Psoas muscle (tissue), 8 donors: ENCODE results near the gene FOXJ1. TPM values are rescaled to one million over a fixed set of nuclear protein-coding genes. Genes with fewer than 3 reads are reported as not detected.

Experiments
- ATAC-seq, 4 donors: fragments of 200-7000 bp; cut with Tn5 transposase; one replicate each; pipeline ENCODE4 v1.9.1; 2020; ENCODE audit warnings: moderate library complexity in 3 of 4, mild to moderate bottlenecking in 2 of 4
- DNase-seq, 2 donors: peaks; one replicate each; pipeline ENCODE4 v3.0.0-alpha.2; 2020
- H3K27ac ChIP-seq: fragments of 200-600 bp; one replicate; pipeline ENCODE4 v1.8.0; 2022
- H3K27me3 ChIP-seq, 3 donors: fragments of 200-600 bp in 1 of 3; one replicate each; pipeline versions ENCODE4 v1.6.1 to v1.8.0; 2013 to 2022; ENCODE audit warnings: low read length in 2 of 3, mild to moderate bottlenecking in 2 of 3, moderate library complexity in 1 of 3; ENCODE audit not compliant: insufficient read depth in 3 of 3
- H3K36me3 ChIP-seq, 2 donors: fragments of 200-600 bp in 1 of 2; one replicate each; pipeline versions ENCODE4 v1.6.1 to v1.8.0; 2013 to 2022; ENCODE audit warnings: low read depth in 1 of 2, mild to moderate bottlenecking in 1 of 2, moderate library complexity in 1 of 2; ENCODE audit not compliant: insufficient read depth in 1 of 2
- H3K4me1 ChIP-seq: fragments of 200-600 bp; one replicate; pipeline ENCODE4 v1.8.0; 2022
- H3K4me3 ChIP-seq: fragments of 200-600 bp; one replicate; pipeline ENCODE4 v1.8.0; 2022; ENCODE audit warnings: mild to moderate bottlenecking
- H3K9me3 ChIP-seq: fragments of 200-600 bp; one replicate; pipeline ENCODE4 v1.8.0; 2022
- CTCF ChIP-seq: fragments of 200-600 bp; IDR thresholded peaks from one replicate; pipeline ENCODE4 v1.8.0; 2022; ENCODE audit warnings: antibody characterized with exemption
- whole genome bisulfite sequencing, 3 donors: extraction: QIAGEN DNeasy Blood & Tissue Kit; methylation state at CpG; one replicate each; pipeline versions ENCODE4 v1.1.6 to v1.1.7; 2013; 5-methylcytosine and 5-hydroxymethylcytosine counted together
- intact Hi-C, 2 donors: fragments of 100-400 bp; cut with DNase I; formaldehyde crosslinking; loops; one replicate each; pipeline versions ENCODE4 v1.11.0 to v1.14.2; 2022
- polyA plus RNA-seq, 3 donors: library from polyadenylated mRNA; stranded (reverse); fragments of 200-250 nt; gene quantifications; one replicate each; pipeline ENCODE4 v1.2.3, GENCODE V29; 2013
- total RNA-seq, 4 donors: library from RNA; stranded (reverse); fragmentation: NEBNext Ultra II Directional in 2 of 4; extraction: Animal tissue kit (Norgen Biotek cat#: 25700) in 2 of 4; gene quantifications; one replicate each; pipeline versions ENCODE4 v1.2.1 to v1.2.4, GENCODE V29; 2021 to 2023
- donor health status: healthy with polysubstance abuse.
- donor health status: DM: no; HTN: no; CAD: no; lungs with moderate emphysema.
- donor health status: Bipolar disorder and iron deficiency.
- donor health status: healthy.
- donor health status: DM: yes; HTN: yes; CAD: no.
- donor health status: DM: no; HTN: no; CAD: no.
- donor health status: DM: no; HTN: no; CAD: no.
- donor health status: DM: yes; HTN: yes; CAD: no.

FOXJ1 gene
- total and polyA plus RNA-seq, 7 donors: 0.07 to 0.15 (median 0.11) TPM; not detected in 2

- Histone ChIP-seq H3K27ac (peak within 1 kb of the TSS; percentile 80), H3K4me3 (peak within 1 kb of the TSS; percentile 88), H3K9me3 (no peaks in the 10 kb centered on the region), H3K4me1 (peaks cover 14% of the 10 kb centered on the region), H3K36me3 (peaks cover 0 to 35% of the 10 kb centered on the region in 2 donors), H3K27me3 (no peaks in the 10 kb centered on the region)
- no peak for TF ChIP-seq CTCF
- 3 to 4% (median 3%) methylated on average over 53 to 55 of the region's 55 CpGs for WGBS, 3 donors
- intact Hi-C loops: no loop called here
- ATAC-seq: peak; percentile 97 to 99 (median 98)
- DNase-seq: peak; percentile 91 to 97
Measured at GRCh38 chr17:76103274-76104139, 37.5 kb downstream of the FOXJ1 start, which contains the start of gene EXOC7. Gene EXOC7 (minus strand): TSS chr17:76103787. CDS start chr17:76103692, 95 bp downstream.

- no peak for DNase-seq
- Histone ChIP-seq H3K9me3 (no peaks in the 10 kb centered on the region), H3K27me3 (no peaks in the 10 kb centered on the region), H3K4me1 (peaks cover 14% of the 10 kb centered on the region), H3K36me3 (peaks cover 0 to 41% of the 10 kb centered on the region in 2 donors), H3K27ac (peak overlapping the region; percentile 80), H3K4me3 (peak overlapping the region; percentile 88)
- no peak for TF ChIP-seq CTCF
- intact Hi-C loops: no loop called here
- 1 to 2% (median 2%) methylated on average over 4 of the region's 4 CpGs for WGBS, 3 donors
- peak in 1 of 4 donors; percentile 9 for ATAC-seq
Measured at GRCh38 chr17:76102944-76103273, 38.1 kb downstream of the FOXJ1 start.

GRCh38 chr17:76097716-76098295 is 43.2 kb downstream of the FOXJ1 start:
- intact Hi-C loops: no loop called here
- H3K4me1 ChIP-seq: peaks cover 9% of the 10 kb centered on the region
- DNase-seq (no peak), ATAC-seq (no peak)
- WGBS, 3 donors: 87 to 94% (median 90%) methylated on average over 19 of the region's 19 CpGs
- no peak for TF ChIP-seq CTCF
- no peak overlapping the region for H3K27ac ChIP-seq
- H3K36me3 ChIP-seq: peaks cover 0 to 92% of the 10 kb centered on the region in 2 donors
- H3K4me3 ChIP-seq: no peak overlapping the region
- H3K9me3 ChIP-seq: no peaks in the 10 kb centered on the region
- no peaks in the 10 kb centered on the region for H3K27me3 ChIP-seq

- ATAC-seq: no peak
- Histone ChIP-seq H3K27me3 (no peaks in the 10 kb centered on the region), H3K36me3 (peaks cover 0 to 98% of the 10 kb centered on the region in 2 donors), H3K9me3 (no peaks in the 10 kb centered on the region), H3K4me3 (no peak overlapping the region), H3K27ac (no peak overlapping the region), H3K4me1 (no peaks in the 10 kb centered on the region)
- WGBS, 3 donors: 84 to 93% (median 90%) methylated on average over 13 of the region's 13 CpGs
- no peak for DNase-seq
- no peak for TF ChIP-seq CTCF
- intact Hi-C loops: no loop called here
Measured at GRCh38 chr17:76095943-76096342, 45.1 kb downstream of the FOXJ1 start.
